Activated T-helper 1 cell treated with Interleukin-2 at 50 U/mL for 16 hours (primary cell): ENCODE measurements around the gene MEIOC.
A peak's percentile ranks its signal among the peaks of the same experiment; 100 is the strongest.
"Not testable (repeated sequence)": the region's sequence is repeated elsewhere in the genome, so short reads cannot be mapped to it uniquely, and the experiment has no call there.

ENCODE experiments used
- DNase-seq: peaks from one replicate; pipeline ENCODE4 v3.0.0-alpha.2; 2020; ENCODE audit warnings: low read depth

MEIOC gene

GRCh38 chr17:44648963-44649362, 7.3 kb upstream of the MEIOC start:
- DNase-seq = no peak

GRCh38 chr17:44651228-44651627, 5.0 kb upstream of the MEIOC start:
- no peak for DNase-seq

- DNase-seq = no peak
Measured at GRCh38 chr17:44652727-44653126, 3.5 kb upstream of the MEIOC start.

GRCh38 chr17:44653384-44653783, 2.9 kb upstream of the MEIOC start:
- no peak for DNase-seq

- no peak for DNase-seq
Measured at GRCh38 chr17:44653954-44654353, 2.3 kb upstream of the MEIOC start.

GRCh38 chr17:44661835-44662234, 5.6 kb downstream of the MEIOC start:
- DNase-seq = no peak

- no peak for DNase-seq
Measured at GRCh38 chr17:44663095-44663494, 6.8 kb downstream of the MEIOC start.

GRCh38 chr17:44664867-44665266, 8.6 kb downstream of the MEIOC start:
- no peak for DNase-seq

- no peak for DNase-seq
Measured at GRCh38 chr17:44666006-44666405, 9.7 kb downstream of the MEIOC start.

GRCh38 chr17:44672479-44673093, 16.3 kb downstream of the MEIOC start:
- no peak for DNase-seq

- DNase-seq = no peak
Measured at GRCh38 chr17:44673893-44674292, 17.6 kb downstream of the MEIOC start.

- no peak for DNase-seq
Measured at GRCh38 chr17:44677136-44677535, 20.9 kb downstream of the MEIOC start.

GRCh38 chr17:44683303-44683702, 27.0 kb downstream of the MEIOC start:
- DNase-seq = not testable (repeated sequence)

GRCh38 chr17:44687756-44688155, 31.5 kb downstream of the MEIOC start:
- DNase-seq = no peak

- DNase-seq = no peak
Measured at GRCh38 chr17:44688200-44688599, 31.9 kb downstream of the MEIOC start.

- DNase-seq = no peak
Measured at GRCh38 chr17:44688675-44689476, 32.6 kb downstream of the MEIOC start.

GRCh38 chr17:44689477-44690217, 33.4 kb downstream of the MEIOC start, which contains the start of gene CCDC43:
TSS of gene CCDC43 (minus strand) at chr17:44689776. CDS start at chr17:44689753, 23 bp downstream.
- DNase-seq = peak; percentile 83

- not testable (repeated sequence) for DNase-seq
Measured at GRCh38 chr17:44690746-44691306, 34.6 kb downstream of the MEIOC start.

- DNase-seq = no peak
Measured at GRCh38 chr17:44693609-44694008, 37.3 kb downstream of the MEIOC start.

- not testable (repeated sequence) for DNase-seq
Measured at GRCh38 chr17:44700288-44700687, 44.0 kb downstream of the MEIOC start.

GRCh38 chr17:44707755-44708400, 51.6 kb downstream of the MEIOC start:
- DNase-seq = no peak
